Tibial artery (tissue), 4 donors: ENCODE data around the gene PHKG1.
A peak's percentile ranks its signal among the peaks of the same experiment; 100 is the strongest.
"Not testable (repeated sequence)": the region's sequence is repeated elsewhere in the genome, so short reads cannot be mapped to it uniquely, and the experiment has no call there.

ENCODE experiments used
- DNase-seq, 2 donors: peaks; one replicate each; pipeline ENCODE4 v3.0.0-alpha.2; 2019
- H3K27ac ChIP-seq, 2 donors: fragments of 200-600 bp; sonication (generic) in 1 of 2; 1 replicate in 1 of 2; 2 replicates in 1 of 2; pipeline ENCODE4 v1.5.1; 2018 to 2019; ENCODE audit warnings: mild to moderate bottlenecking in 1 of 2
- H3K27me3 ChIP-seq, 2 donors: fragments of 200-600 bp; sonication (generic) in 1 of 2; one replicate each; pipeline versions ENCODE4 v1.5.1 to v1.6.0; 2016 to 2019
- H3K36me3 ChIP-seq, 3 donors: fragments of 200-600 bp; sonication (generic) in 2 of 3; one replicate each; pipeline ENCODE4 v1.5.1; 2016 to 2019; ENCODE audit warnings: mild to moderate bottlenecking in 2 of 3
- H3K4me1 ChIP-seq, 4 donors: fragments of 200-600 bp; sonication (generic) in 2 of 4; 1 replicate in 3 of 4; 2 replicates in 1 of 4; pipeline ENCODE4 v1.5.1; 2016 to 2019
- H3K4me3 ChIP-seq, 2 donors: fragments of 200-600 bp; sonication (generic) in 1 of 2; 1 replicate in 1 of 2; 2 replicates in 1 of 2; pipeline ENCODE4 v1.5.1; 2018 to 2019; ENCODE audit warnings: mild to moderate bottlenecking in 2 of 2
- H3K9me3 ChIP-seq, 3 donors: fragments of 200-600 bp; sonication (generic) in 1 of 3; one replicate each; pipeline ENCODE4 v1.5.1; 2016 to 2019
- CTCF ChIP-seq, 2 experiments: fragments of 200-600 bp in 1 of 2; fragments of 450-650 bp in 1 of 2; IDR thresholded peaks; one replicate each; pipeline ENCODE4 v1.5.1; 2017 to 2019; ENCODE audit warnings: antibody characterized with exemption in 2 of 2, mild to moderate bottlenecking in 1 of 2, moderate library complexity in 1 of 2
- intact Hi-C: fragments of 100-400 bp; cut with DNase I; formaldehyde crosslinking; loops from one replicate; pipeline ENCODE4 v1.15.0; 2023; ENCODE audit warnings: low total_unique reads

The PHKG1 gene

DNA sequence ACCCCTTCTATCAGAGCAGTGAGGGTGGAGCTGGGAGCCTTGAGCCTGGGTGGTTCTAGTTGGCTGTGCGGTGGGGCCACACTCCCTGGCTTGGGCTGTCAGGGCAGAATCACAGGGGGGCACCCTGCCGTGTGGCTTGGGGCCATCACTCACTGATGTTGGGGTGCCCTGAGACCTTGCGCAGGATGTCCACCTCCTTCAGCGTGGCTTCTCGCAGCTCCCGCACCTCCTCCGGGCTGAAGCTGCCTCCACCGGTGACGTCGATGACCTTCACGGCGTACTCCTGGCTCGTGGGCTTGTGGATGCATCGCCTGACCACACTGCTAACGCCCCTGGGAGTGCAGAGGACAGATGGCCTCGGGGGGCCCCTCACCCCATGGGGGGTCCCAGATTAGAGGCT is 5.3 kb downstream of the PHKG1 start:
- Histone ChIP-seq H3K4me3 (no peak overlapping the region), H3K27ac (no peak overlapping the region), H3K27me3 (no peaks in the 10 kb centered on the region), H3K36me3 (peaks cover 18 to 47% (median 22%) of the 10 kb centered on the region in 3 donors), H3K9me3 (no peaks in the 10 kb centered on the region), H3K4me1 (peaks cover 0 to 38% (median 25%) of the 10 kb centered on the region in 4 donors)
- no peak for DNase-seq
- intact Hi-C loops: no loop called here
- TF ChIP-seq CTCF (IDR thresholded peaks at IDR 0.05): no peak

DNA sequence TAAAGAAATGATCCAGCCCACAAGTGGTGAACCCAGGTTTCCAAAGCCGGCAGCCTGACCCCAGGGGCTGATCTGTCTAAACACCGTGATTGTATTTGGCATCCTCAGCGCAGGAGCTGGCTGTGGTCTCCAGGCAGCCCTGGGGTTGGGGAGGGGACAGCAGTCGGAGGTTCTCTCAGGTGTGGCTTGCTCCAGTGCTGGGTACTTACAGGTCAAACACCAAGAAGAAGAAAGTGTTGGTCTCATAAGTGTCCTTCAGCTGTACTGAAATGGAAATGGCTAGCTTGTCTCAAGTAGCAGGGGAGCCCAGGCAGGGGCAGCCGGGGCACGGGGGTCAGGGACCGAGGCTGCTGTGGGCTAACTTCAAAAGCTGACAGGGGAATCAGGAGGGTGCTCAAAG is 6.0 kb downstream of the PHKG1 start:
- H3K27ac ChIP-seq: no peak overlapping the region
- H3K27me3 ChIP-seq: no peaks in the 10 kb centered on the region
- peaks cover 0 to 33% (median 19%) of the 10 kb centered on the region in 4 donors for H3K4me1 ChIP-seq
- intact Hi-C loops: no loop called here
- H3K9me3 ChIP-seq: no peaks in the 10 kb centered on the region
- no peak for TF ChIP-seq CTCF (IDR thresholded peaks at IDR 0.05)
- DNase-seq: no peak
- peaks cover 21 to 54% (median 22%) of the 10 kb centered on the region in 3 donors for H3K36me3 ChIP-seq
- H3K4me3 ChIP-seq: no peak overlapping the region

DNA sequence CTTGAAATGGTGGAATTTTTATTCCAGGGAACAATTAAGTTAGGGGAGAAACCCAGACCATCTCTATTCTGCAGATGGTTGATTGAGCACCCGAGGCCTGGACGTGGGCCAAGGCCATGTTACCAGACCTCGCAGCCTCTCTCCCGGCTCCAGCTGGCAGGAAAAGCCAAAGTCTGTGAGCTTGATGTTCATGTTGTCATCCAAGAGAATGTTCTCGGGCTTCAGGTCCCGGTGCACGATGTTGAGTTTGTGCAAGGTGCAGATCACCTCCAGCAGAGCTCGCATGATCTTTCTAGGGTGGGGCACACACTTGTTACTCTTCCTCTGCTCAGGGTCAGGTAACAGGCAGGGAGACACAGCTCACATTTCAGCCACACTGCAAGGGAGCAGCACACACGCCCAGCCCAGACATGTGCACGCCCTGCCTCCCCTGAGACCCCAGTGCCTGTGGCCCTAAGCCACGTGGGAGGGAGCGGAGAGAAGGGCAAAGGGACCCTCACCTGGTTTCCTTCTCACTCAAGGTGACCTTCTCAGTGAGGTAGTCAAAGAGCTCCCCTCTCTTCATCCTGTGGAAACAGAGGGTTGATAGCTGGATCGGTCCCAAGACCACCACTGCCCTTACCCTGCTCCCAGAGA is 9.5 kb downstream of the PHKG1 start:
- Histone ChIP-seq H3K27ac (peak overlapping the region; percentile 42 to 89), H3K36me3 (peaks cover 17 to 58% (median 27%) of the 10 kb centered on the region in 3 donors), H3K4me3 (no peak overlapping the region)

GRCh38 chr7:56081626-56082340 is 11.0 kb downstream of the PHKG1 start:
- Histone ChIP-seq H3K27ac (peak overlapping the region; percentile 81 to 89), H3K27me3 (no peaks in the 10 kb centered on the region), H3K36me3 (peaks cover 8 to 52% (median 22%) of the 10 kb centered on the region in 3 donors), H3K9me3 (no peaks in the 10 kb centered on the region), H3K4me1 (peaks cover 0 to 58% (median 42%) of the 10 kb centered on the region in 4 donors), H3K4me3 (no peak overlapping the region)
- no peak for TF ChIP-seq CTCF (IDR thresholded peaks at IDR 0.05)
- intact Hi-C loops: no loop called here
- no peak for DNase-seq

More for the DNA sequence above, 9.5 kb downstream of the PHKG1 start:
- no peak for TF ChIP-seq CTCF (IDR thresholded peaks at IDR 0.05)
- Histone ChIP-seq H3K27me3 (no peaks in the 10 kb centered on the region), H3K4me1 (peaks cover 0 to 53% (median 38%) of the 10 kb centered on the region in 4 donors), H3K9me3 (no peaks in the 10 kb centered on the region)
- intact Hi-C loops: no loop called here
- DNase-seq: peak; percentile 52 to 80

DNA sequence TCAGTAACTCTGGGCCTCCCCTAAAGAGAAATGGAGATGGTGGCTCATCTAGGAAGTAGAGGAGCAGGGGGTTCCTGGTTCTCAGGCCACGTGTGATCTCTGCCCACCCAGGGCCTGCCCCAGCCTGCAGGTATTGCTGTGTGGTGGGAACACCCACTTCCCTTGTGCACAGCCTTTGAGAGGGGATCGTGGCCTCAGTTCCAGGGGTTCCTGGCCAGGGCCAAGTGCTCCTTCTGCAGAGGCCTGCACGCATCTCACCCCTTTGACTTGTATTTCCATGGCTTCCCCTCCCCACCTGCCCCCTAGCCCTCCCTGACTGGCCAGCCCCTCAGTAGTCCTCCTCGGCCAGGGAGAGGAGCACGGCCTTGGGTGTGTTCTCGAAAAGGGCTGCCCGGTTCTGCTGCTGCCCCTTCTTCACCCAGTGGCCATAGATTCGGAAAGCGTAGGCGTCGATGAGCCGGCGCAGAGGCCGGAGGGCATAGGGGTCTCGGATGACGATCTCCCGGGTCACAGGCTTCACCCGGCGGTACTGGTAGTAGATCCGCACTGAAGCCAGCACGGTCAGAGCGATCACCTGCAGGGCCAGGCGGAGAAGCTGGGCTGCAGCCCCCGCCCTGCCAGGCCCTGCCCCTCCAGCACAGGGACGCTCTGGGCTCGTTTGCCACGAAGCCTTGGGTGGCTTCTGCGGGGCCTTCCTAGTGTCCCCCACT is 11.9 kb downstream of the PHKG1 start:
- Histone ChIP-seq H3K27ac (peak overlapping the region; percentile 81 to 89), H3K4me1 (peaks cover 0 to 58% (median 42%) of the 10 kb centered on the region in 4 donors), H3K36me3 (peaks cover 0 to 44% (median 17%) of the 10 kb centered on the region in 3 donors)
- H3K9me3 ChIP-seq, H3K4me3 ChIP-seq, intact Hi-C loops, DNase-seq, H3K27me3 ChIP-seq: not testable (repeated sequence)
